GM19099 (cell line): ENCODE data around the gene ADGRD1.

Experiments used
- POLR2A ChIP-seq: IDR thresholded peaks from 3 replicates; pipeline ENCODE4 v1.6.1; 2011; ENCODE audit warnings: low read depth; ENCODE audit not compliant: insufficient read length; ENCODE audit errors: extremely low read depth

ADGRD1 gene

GRCh38 chr12:131030472-131031328 lies 77.0 kb downstream of the ADGRD1 start:
- no peak for TF ChIP-seq POLR2A

DNA sequence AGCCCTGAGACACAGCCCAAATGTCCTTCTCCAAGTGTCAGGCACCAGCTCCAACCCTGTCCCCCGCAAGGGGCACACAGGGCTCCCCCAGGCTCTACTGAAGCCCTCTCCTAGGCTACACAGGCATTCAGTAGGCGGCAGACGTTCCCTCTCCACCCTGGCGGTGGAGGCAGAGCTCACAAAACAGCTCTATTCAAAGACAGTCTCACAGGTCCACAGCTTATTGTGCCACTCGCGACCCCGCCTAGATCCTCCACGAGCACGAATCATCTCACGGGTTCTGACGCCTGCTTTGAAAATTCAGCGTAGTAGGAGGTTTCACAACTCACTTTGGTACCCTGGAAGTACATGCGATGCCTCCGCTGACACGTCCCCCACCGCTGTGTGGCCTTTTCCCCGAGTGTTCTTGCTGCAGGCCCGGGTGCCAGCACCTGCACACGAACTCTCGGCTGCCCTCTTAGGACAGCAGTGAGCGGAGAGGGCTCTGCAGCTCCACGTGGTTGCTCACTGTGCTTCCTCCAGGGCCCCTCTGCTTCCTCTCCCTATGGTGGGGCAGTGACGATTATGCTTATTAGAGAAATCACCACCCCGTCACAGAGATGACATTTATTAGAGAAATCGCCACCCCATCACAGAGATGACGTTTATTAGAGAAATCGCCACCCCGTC lies 78.5 kb downstream of the ADGRD1 start:
- no peak for TF ChIP-seq POLR2A

- TF ChIP-seq POLR2A: no peak
Observed at GRCh38 chr12:131033486-131033885, 79.8 kb downstream of the ADGRD1 start.

GRCh38 chr12:131033886-131034482 lies 80.3 kb downstream of the ADGRD1 start:
- TF ChIP-seq POLR2A: no peak

DNA sequence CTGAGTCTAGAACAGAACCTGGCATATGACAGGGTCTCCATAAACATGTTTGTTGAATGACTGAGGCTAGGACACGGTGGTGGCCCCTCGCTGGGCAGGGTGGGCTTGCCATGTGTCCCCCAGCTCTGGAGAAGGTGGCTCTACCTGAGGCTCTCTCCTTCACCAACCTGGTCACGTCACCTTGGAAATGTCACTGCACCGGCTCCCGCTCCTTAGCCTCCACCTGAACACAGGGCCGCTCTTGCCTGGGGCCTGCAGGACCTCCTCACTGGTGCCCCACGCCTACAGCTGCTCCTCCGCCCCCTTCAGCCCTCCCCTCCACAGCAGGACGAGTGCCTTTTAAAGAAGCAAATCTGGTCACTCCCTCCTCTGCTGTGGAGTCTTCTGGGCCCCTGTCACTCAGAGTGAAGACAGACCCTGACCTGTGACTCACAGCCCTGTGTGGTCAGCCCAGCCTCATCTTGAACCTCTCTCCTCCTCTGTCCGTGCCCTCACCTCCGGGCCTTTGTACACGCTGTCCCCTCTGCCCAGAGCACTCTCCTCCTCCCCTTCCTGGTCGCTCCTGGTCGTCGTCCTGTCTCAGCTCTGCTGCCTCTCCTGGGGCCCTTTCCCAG lies 81.0 kb downstream of the ADGRD1 start:
- TF ChIP-seq POLR2A: no peak

- no peak for TF ChIP-seq POLR2A
Observed at GRCh38 chr12:131035245-131035681, 81.6 kb downstream of the ADGRD1 start.

DNA sequence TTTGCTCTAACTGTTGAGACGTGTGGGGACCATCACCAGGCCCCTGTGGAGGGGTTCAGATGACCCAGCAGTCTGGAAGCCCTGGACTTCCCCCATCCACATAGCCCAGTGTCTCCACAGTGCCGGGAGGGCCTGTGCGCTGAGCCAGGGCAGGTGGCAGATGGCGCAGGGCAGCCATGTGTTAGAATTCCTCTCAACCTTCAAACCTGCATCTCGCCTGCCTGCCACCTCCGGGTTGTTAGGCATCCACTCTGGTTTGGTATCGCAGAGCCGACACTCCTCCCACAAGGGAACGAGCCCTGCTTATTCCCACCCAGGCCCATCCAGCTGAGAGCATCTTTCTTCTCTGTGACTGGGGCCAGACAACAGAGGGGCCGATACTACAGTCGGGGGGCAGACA lies 84.5 kb downstream of the ADGRD1 start:
- TF ChIP-seq POLR2A: no peak

- no peak for TF ChIP-seq POLR2A
Observed at GRCh38 chr12:131038961-131039950, 85.5 kb downstream of the ADGRD1 start.

DNA sequence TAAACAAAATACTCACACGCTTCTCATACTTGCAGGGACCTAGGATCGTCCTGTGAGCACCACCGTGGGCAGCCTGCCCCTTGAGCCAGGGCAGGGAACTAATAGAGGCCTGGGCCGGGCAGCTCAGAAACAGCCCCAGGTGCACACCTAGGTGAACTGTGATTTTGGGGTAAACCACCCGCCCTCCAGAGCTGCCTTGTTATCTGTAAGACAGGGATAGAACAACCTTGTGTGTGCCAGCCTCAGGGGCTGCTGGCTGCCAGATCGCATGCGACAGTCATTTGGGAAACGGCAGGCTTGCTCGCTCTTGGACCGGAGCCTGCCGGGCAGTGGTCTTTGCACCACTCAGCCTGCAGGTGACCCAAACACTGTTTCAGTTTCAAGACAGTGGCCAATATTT lies 86.8 kb downstream of the ADGRD1 start:
- TF ChIP-seq POLR2A: no peak

GRCh38 chr12:131041216-131041967 lies 87.7 kb downstream of the ADGRD1 start:
- TF ChIP-seq POLR2A: no peak

GRCh38 chr12:131041968-131042833 lies 88.5 kb downstream of the ADGRD1 start:
- TF ChIP-seq POLR2A: no peak

- TF ChIP-seq POLR2A: no peak
Observed at GRCh38 chr12:131042834-131043245, 89.1 kb downstream of the ADGRD1 start.
